ENCODE measurements around the gene FADS1. TPM values are rescaled to one million over a fixed set of nuclear protein-coding genes. Genes with fewer than 3 reads are reported as not detected.

Gene FADS1
- total RNA-seq, 1 donor from 2014 or later: 155 TPM

DNA sequence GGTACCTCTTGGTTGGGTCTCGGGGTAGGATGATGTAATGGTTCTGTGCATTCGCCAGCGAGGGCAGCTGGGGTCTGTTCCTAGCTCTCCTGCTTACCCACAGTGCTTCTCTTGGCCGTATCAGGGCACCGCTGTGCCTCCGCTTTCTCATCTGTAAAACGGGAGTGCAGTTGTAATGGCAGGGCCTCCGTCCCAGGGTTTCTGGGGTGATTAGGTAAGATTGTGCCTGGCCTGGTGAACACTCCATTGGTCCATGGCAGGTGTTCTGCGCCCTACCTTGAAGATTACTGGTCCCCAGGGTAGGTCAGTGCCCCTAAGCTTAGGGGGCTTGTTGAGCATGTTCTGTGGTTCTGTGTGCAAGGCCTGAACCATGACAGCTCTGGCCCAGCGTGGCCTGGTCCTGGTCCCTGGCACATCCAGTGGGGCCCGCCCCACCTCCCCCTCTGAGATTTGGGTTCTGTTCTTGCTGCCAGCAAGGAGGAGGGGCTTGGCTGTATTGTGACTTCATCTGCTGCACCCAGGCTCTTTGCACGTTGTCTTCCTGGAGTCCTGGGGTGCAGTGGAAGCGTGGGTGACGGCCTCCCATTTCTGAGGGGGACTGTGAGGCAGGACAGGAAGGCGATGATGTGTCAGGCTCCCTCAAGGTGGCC lies 59.5 kb downstream of the FADS1 start:
- no peak overlapping the region for H3K4me3 Mint-ChIP-seq (ENCODE audit: unreplicated experiment)
- H3K27me3 Mint-ChIP-seq (ENCODE audit: unreplicated experiment): peaks cover 17% of the 10 kb centered on the region
- peaks cover 2% of the 10 kb centered on the region for H3K4me1 Mint-ChIP-seq (ENCODE audit: low read depth, unreplicated experiment)
- H3K36me3 Mint-ChIP-seq (ENCODE audit: unreplicated experiment): no peaks in the 10 kb centered on the region
- TF ChIP-seq, protein P1, sequence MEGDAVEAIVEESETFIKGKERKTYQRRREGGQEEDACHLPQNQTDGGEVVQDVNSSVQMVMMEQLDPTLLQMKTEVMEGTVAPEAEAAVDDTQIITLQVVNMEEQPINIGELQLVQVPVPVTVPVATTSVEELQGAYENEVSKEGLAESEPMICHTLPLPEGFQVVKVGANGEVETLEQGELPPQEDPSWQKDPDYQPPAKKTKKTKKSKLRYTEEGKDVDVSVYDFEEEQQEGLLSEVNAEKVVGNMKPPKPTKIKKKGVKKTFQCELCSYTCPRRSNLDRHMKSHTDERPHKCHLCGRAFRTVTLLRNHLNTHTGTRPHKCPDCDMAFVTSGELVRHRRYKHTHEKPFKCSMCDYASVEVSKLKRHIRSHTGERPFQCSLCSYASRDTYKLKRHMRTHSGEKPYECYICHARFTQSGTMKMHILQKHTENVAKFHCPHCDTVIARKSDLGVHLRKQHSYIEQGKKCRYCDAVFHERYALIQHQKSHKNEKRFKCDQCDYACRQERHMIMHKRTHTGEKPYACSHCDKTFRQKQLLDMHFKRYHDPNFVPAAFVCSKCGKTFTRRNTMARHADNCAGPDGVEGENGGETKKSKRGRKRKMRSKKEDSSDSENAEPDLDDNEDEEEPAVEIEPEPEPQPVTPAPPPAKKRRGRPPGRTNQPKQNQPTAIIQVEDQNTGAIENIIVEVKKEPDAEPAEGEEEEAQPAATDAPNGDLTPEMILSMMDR (IDR thresholded peaks at IDR 0.05; ENCODE audit: partially characterized antibody, unreplicated experiment): no peak
- H3K27ac Mint-ChIP-seq (ENCODE audit: unreplicated experiment): no peak overlapping the region
- peaks cover 3% of the 10 kb centered on the region for H3K9me3 Mint-ChIP-seq (ENCODE audit: unreplicated experiment)
- DNase-seq: no peak

DNA sequence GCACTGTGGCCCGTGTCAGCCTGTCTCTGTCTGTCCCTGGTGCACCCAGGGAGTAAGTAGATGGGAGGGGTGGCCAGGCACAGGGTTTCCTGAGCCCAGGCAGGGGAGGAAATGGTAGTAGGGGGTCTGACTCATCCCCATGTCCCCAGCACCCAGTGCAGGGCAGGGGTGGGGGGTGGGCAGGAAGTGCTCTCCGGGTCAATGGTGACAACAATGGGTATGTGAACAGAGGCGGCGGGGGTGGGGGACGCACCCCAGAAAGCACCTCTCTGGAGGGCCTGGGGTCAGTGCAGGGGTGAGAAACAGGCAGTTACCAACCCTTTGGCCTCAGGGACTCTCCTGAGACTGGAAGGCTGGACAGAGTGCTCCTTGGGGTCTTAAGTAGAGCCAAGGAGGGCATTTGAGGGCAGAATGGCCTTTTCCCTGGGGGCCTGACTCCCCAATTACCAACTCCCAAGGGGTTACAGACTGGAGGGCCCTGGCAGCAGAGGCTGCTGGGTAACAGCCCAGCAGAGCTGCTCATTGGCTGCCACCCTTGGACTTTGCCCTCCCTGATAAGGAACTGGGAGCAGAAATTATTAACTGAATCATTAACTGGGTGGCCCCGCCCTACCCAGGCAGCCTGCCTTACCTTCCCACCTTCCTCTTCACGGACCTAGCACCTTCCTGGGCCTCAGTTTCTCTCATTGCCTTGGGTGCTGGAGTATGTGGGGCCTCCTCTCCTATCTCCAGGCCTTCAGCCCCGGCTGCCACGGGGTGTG lies 60.2 kb downstream of the FADS1 start:
- no peak overlapping the region for H3K4me3 Mint-ChIP-seq (ENCODE audit: unreplicated experiment)
- H3K4me1 Mint-ChIP-seq (ENCODE audit: low read depth, unreplicated experiment): no peaks in the 10 kb centered on the region

DNA sequence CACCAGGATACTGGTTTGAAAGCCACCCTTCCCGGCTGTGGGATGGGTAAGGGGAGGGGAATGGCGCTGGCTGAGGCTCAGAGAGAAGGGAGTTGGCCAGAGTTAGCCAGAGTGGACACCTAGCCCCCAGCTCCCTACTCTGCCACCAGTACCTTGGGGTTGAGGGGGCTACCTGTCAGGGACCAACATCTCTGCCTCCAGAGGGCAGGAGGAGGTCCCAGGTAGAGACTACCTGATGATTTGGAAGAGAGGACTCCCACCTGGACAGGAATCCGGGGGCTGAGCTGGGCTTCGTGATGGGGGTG lies 60.7 kb downstream of the FADS1 start:
- Mint-ChIP-seq H3K9me3 (ENCODE audit: unreplicated experiment) (peaks cover 3% of the 10 kb centered on the region), H3K4me1 (ENCODE audit: low read depth, unreplicated experiment) (no peaks in the 10 kb centered on the region), H3K27ac (ENCODE audit: unreplicated experiment) (no peak overlapping the region), H3K4me3 (ENCODE audit: unreplicated experiment) (no peak overlapping the region), H3K36me3 (ENCODE audit: unreplicated experiment) (no peaks in the 10 kb centered on the region), H3K27me3 (ENCODE audit: unreplicated experiment) (peaks cover 21% of the 10 kb centered on the region)
- TF ChIP-seq, protein P1 (IDR thresholded peaks at IDR 0.05; ENCODE audit: partially characterized antibody, unreplicated experiment): no peak
- no peak for DNase-seq

More for the DNA sequence above, 60.2 kb downstream of the FADS1 start:
- Mint-ChIP-seq H3K9me3 (ENCODE audit: unreplicated experiment) (peaks cover 3% of the 10 kb centered on the region), H3K36me3 (ENCODE audit: unreplicated experiment) (no peaks in the 10 kb centered on the region), H3K27ac (ENCODE audit: unreplicated experiment) (no peak overlapping the region), H3K27me3 (ENCODE audit: unreplicated experiment) (peaks cover 21% of the 10 kb centered on the region)
- no peak for DNase-seq
- TF ChIP-seq, protein P1 (IDR thresholded peaks at IDR 0.05; ENCODE audit: partially characterized antibody, unreplicated experiment): no peak

DNA sequence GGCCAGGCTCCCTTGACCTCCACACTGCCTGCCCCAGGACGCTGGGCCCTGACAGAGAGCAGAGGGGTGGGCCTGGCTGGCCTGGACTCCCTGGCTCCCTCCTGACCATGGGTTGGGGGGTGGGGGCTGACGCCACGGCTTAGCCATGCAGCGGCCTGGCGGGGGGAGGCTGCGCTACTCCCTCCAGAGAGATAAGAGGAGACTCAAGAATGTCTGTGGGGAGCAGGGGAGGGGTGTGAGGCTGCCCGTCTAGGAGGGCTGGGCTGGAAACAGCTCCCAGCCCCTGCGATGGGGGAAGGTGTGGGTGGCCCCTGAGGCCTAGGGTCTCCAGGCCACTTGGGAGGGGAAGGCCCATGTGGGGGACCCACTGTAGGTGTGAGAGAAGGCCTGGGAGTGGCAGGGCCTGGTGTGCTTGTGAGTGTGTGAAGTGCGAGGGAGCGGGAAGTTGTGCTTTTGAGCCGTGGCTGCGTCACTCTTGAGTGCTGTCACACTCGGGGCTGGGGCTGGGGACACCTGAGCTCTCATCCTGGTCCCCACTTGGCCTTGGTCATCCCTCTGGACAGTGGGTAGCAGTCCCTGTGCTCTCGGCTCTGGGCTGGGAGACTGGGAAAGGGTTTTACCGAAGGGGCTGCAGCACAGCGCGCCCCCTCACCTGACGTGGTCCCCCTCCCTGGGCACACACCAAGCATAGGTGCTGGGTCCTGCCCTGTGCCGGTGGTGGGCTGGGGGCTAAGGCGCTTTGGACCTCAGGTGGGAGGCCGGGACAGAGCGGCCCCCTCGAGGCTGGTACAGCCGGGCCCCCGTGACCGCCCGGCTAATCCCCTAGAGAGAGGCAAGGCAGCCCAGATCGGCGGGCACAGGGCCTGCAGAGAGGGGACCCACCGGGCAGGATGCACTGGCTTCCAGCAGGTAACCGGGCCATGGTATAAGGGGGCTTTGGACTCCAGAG lies 62.0 kb downstream of the FADS1 start:
- H3K36me3 Mint-ChIP-seq (ENCODE audit: unreplicated experiment): no peaks in the 10 kb centered on the region
- no peak for DNase-seq
- H3K4me1 Mint-ChIP-seq (ENCODE audit: low read depth, unreplicated experiment): no peaks in the 10 kb centered on the region
- H3K27ac Mint-ChIP-seq (ENCODE audit: unreplicated experiment): no peak overlapping the region
- peaks cover 3% of the 10 kb centered on the region for H3K9me3 Mint-ChIP-seq (ENCODE audit: unreplicated experiment)
- H3K27me3 Mint-ChIP-seq (ENCODE audit: unreplicated experiment): peaks cover 20% of the 10 kb centered on the region
- H3K4me3 Mint-ChIP-seq (ENCODE audit: unreplicated experiment): no peak overlapping the region
- TF ChIP-seq, protein P1 (IDR thresholded peaks at IDR 0.05; ENCODE audit: partially characterized antibody, unreplicated experiment): no peak

Data from glutamatergic neuron (in vitro differentiated cells).